Measurements from ENCODE around the gene PTX4. TPM values are rescaled to one million over a fixed set of nuclear protein-coding genes. Genes with fewer than 3 reads are reported as not detected.

Gene PTX4
- total RNA-seq, 1 experiment from 2014 or later = not detected

- BruUV-seq (replicated peaks) = no TSS peak
- intact Hi-C loops (cut with micrococcal nuclease; ENCODE audit: unreplicated experiment) = no loop called here
- peaks cover 58% of the 10 kb centered on the region for H3K36me3 Mint-ChIP-seq (ENCODE audit: insufficient read depth, unreplicated experiment)
- no peak for DNase-seq
- no peak overlapping the region for H3K27ac Mint-ChIP-seq (ENCODE audit: unreplicated experiment)
- no peaks in the 10 kb centered on the region for H3K27me3 Mint-ChIP-seq (ENCODE audit: unreplicated experiment)
- no peak overlapping the region for H3K4me3 Mint-ChIP-seq (ENCODE audit: low read depth, unreplicated experiment)
- CTCF ChIA-PET = no interaction called here
- H3K9me3 Mint-ChIP-seq (ENCODE audit: low read depth, unreplicated experiment) = no peaks in the 10 kb centered on the region
- H3K4me1 Mint-ChIP-seq (ENCODE audit: low read depth, unreplicated experiment) = no peaks in the 10 kb centered on the region
- TF ChIP-seq CTCF (IDR thresholded peaks at IDR 0.05; ENCODE audit: unreplicated experiment) = no peak
Observed at GRCh38 chr16:1502092-1503004, 13.6 kb upstream of the PTX4 start.

GRCh38 chr16:1501630-1502029, 12.9 kb upstream of the PTX4 start:
- Mint-ChIP-seq H3K9me3 (ENCODE audit: low read depth, unreplicated experiment) (no peaks in the 10 kb centered on the region), H3K27ac (ENCODE audit: unreplicated experiment) (no peak overlapping the region), H3K27me3 (ENCODE audit: unreplicated experiment) (no peaks in the 10 kb centered on the region), H3K4me3 (ENCODE audit: low read depth, unreplicated experiment) (no peak overlapping the region), H3K36me3 (ENCODE audit: insufficient read depth, unreplicated experiment) (peaks cover 57% of the 10 kb centered on the region), H3K4me1 (ENCODE audit: low read depth, unreplicated experiment) (no peaks in the 10 kb centered on the region)
- CTCF ChIA-PET = no interaction called here
- TF ChIP-seq CTCF (IDR thresholded peaks at IDR 0.05; ENCODE audit: unreplicated experiment) = no peak
- BruUV-seq (replicated peaks) = no TSS peak
- intact Hi-C loops (cut with micrococcal nuclease; ENCODE audit: unreplicated experiment) = no loop called here
- DNase-seq = no peak

- no TSS peak for BruUV-seq (replicated peaks)
- peaks cover 57% of the 10 kb centered on the region for H3K36me3 Mint-ChIP-seq (ENCODE audit: insufficient read depth, unreplicated experiment)
- no peaks in the 10 kb centered on the region for H3K9me3 Mint-ChIP-seq (ENCODE audit: low read depth, unreplicated experiment)
- no peak overlapping the region for H3K27ac Mint-ChIP-seq (ENCODE audit: unreplicated experiment)
- H3K27me3 Mint-ChIP-seq (ENCODE audit: unreplicated experiment) = no peaks in the 10 kb centered on the region
- H3K4me3 Mint-ChIP-seq (ENCODE audit: low read depth, unreplicated experiment) = no peak overlapping the region
- TF ChIP-seq CTCF (IDR thresholded peaks at IDR 0.05; ENCODE audit: unreplicated experiment) = no peak
- DNase-seq = no peak
- CTCF ChIA-PET = no interaction called here
- H3K4me1 Mint-ChIP-seq (ENCODE audit: low read depth, unreplicated experiment) = no peaks in the 10 kb centered on the region
- intact Hi-C loops (cut with micrococcal nuclease; ENCODE audit: unreplicated experiment) = no loop called here
Observed at GRCh38 chr16:1500465-1501150, 11.9 kb upstream of the PTX4 start.

GRCh38 chr16:1499756-1500464, 11.2 kb upstream of the PTX4 start:
- H3K4me1 Mint-ChIP-seq (ENCODE audit: low read depth, unreplicated experiment) = no peaks in the 10 kb centered on the region
- H3K27me3 Mint-ChIP-seq (ENCODE audit: unreplicated experiment) = no peaks in the 10 kb centered on the region
- BruUV-seq (replicated peaks) = no TSS peak
- CTCF ChIA-PET = no interaction called here
- TF ChIP-seq CTCF (IDR thresholded peaks at IDR 0.05; ENCODE audit: unreplicated experiment) = no peak
- H3K36me3 Mint-ChIP-seq (ENCODE audit: insufficient read depth, unreplicated experiment) = peaks cover 50% of the 10 kb centered on the region
- H3K4me3 Mint-ChIP-seq (ENCODE audit: low read depth, unreplicated experiment) = no peak overlapping the region
- DNase-seq = no peak
- intact Hi-C loops (cut with micrococcal nuclease; ENCODE audit: unreplicated experiment) = no loop called here
- H3K27ac Mint-ChIP-seq (ENCODE audit: unreplicated experiment) = no peak overlapping the region
- H3K9me3 Mint-ChIP-seq (ENCODE audit: low read depth, unreplicated experiment) = no peaks in the 10 kb centered on the region

All from Calu3 (cell line).